Neural progenitor cell (in vitro differentiated cells): ENCODE results near the gene FZD8. TPM values are rescaled to one million over a fixed set of nuclear protein-coding genes. Genes with fewer than 3 reads are reported as not detected.
A peak's percentile ranks its signal among the peaks of the same experiment; 100 is the strongest.

Experiments
- DNase-seq: peaks from one replicate; pipeline ENCODE4 v3.0.0-alpha.2; 2016; ENCODE audit warnings: low spot score
- H2AFZ ChIP-seq: fragments of 200-600 bp; sonication (generic); replicated peaks from 2 replicates; pipeline ENCODE4 v1.6.1; 2016; ENCODE audit warnings: antibody characterized with exemption
- H3F3A ChIP-seq: fragments of 200-600 bp; sonication (generic); 2 replicates; pipeline ENCODE4 v1.6.1; 2016; ENCODE audit warnings: antibody characterized with exemption, low read depth
- H3K27ac ChIP-seq: fragments of 200-600 bp; sonication (generic); 2 replicates; pipeline ENCODE4 v1.5.1; 2016; ENCODE audit warnings: mild to moderate bottlenecking
- H3K27me3 ChIP-seq: fragments of 200-600 bp; sonication (generic); 2 replicates; pipeline ENCODE4 v1.6.1; 2016; ENCODE audit warnings: mild to moderate bottlenecking, moderate library complexity
- H3K36me3 ChIP-seq: fragments of 200-600 bp; sonication (generic); 2 replicates; pipeline ENCODE4 v1.5.1; 2016
- H3K4me1 ChIP-seq: fragments of 200-600 bp; sonication (generic); 2 replicates; pipeline ENCODE4 v1.6.1; 2016; ENCODE audit warnings: mixed run types
- H3K4me2 ChIP-seq: fragments of 200-600 bp; sonication (generic); 2 replicates; pipeline ENCODE4 v1.6.1; 2016
- H3K4me3 ChIP-seq: fragments of 200-600 bp; sonication (generic); 2 replicates; pipeline ENCODE4 v1.5.1; 2016
- H3K79me2 ChIP-seq: fragments of 200-600 bp; sonication (generic); 2 replicates; pipeline ENCODE4 v1.6.1; 2016; ENCODE audit warnings: low read depth
- H3K9ac ChIP-seq: fragments of 200-600 bp; sonication (generic); 2 replicates; pipeline ENCODE4 v1.6.1; 2016
- H3K9me3 ChIP-seq: fragments of 200-600 bp; sonication (generic); 2 replicates; pipeline ENCODE4 v1.5.1; 2016; ENCODE audit warnings: low read depth
- H4K20me1 ChIP-seq: fragments of 200-600 bp; sonication (generic); 2 replicates; pipeline ENCODE4 v1.6.1; 2016; ENCODE audit warnings: low read depth
- H3K27ac Mint-ChIP-seq: 3 replicates; pipeline ENCODE4 v1.8.0; 2021; ENCODE audit warnings: mixed read lengths
- H3K27me3 Mint-ChIP-seq: 2 replicates; pipeline ENCODE4 v1.8.0; 2022; ENCODE audit warnings: low read depth, mild to moderate bottlenecking, inconsistent platforms, moderate library complexity, mixed read lengths; ENCODE audit not compliant: insufficient read depth
- H3K36me3 Mint-ChIP-seq: 3 replicates; pipeline ENCODE4 v1.8.0; 2021; ENCODE audit warnings: mixed read lengths
- H3K4me1 Mint-ChIP-seq: 3 replicates; pipeline ENCODE4 v1.8.0; 2021; ENCODE audit warnings: mixed read lengths
- H3K4me3 Mint-ChIP-seq: 3 replicates; pipeline ENCODE4 v1.8.0; 2021; ENCODE audit warnings: mild to moderate bottlenecking, moderate library complexity, mixed read lengths
- H3K9me3 Mint-ChIP-seq: 3 replicates; pipeline ENCODE4 v1.8.0; 2020; ENCODE audit warnings: mixed read lengths
- CTCF ChIP-seq: fragments of 200-600 bp; sonication (generic); IDR thresholded peaks from 2 replicates; pipeline ENCODE4 v1.5.1; 2017; ENCODE audit warnings: antibody characterized with exemption, mild to moderate bottlenecking
- EZH2 ChIP-seq: fragments of 200-600 bp; sonication (generic); IDR thresholded peaks from 2 replicates; pipeline ENCODE4 v1.6.1; 2017; ENCODE audit warnings: antibody characterized with exemption, mild to moderate bottlenecking, moderate library complexity
- EZH2phosphoT487 ChIP-seq: fragments of 200-600 bp; sonication (generic); IDR thresholded peaks from 2 replicates; pipeline ENCODE4 v1.6.1; 2017; ENCODE audit warnings: antibody characterized with exemption
- total RNA-seq: library from RNA; depleted of rRNA; stranded (reverse); fragments of >200 nt; gene quantifications from 2 replicates; pipeline ENCODE4 v1.2.3, GENCODE V29; 2015; ENCODE audit warnings: low replicate concordance

The FZD8 gene
- total RNA-seq, 1 donor from 2014 or later, result 5.0 TPM

GRCh38 chr10:35668865-35669650 lies 27.0 kb upstream of the FZD8 start:
- H3K27ac ChIP-seq, result no peak overlapping the region

GRCh38 chr10:35667971-35668370 lies 25.9 kb upstream of the FZD8 start:
- peaks cover 13% of the 10 kb centered on the region for H3K9me3 Mint-ChIP-seq
- no peak overlapping the region for H3K4me3 Mint-ChIP-seq

More at GRCh38 chr10:35668865-35669650, 27.0 kb upstream of the FZD8 start:
- no peak for TF ChIP-seq EZH2phosphoT487
- no peak for TF ChIP-seq EZH2
- TF ChIP-seq CTCF, result no peak
- DNase-seq, result no peak
- H3K4me1 Mint-ChIP-seq, result peaks cover 27% of the 10 kb centered on the region
- H3K36me3 ChIP-seq, result no peaks in the 10 kb centered on the region
- no peak overlapping the region for H3K4me2 ChIP-seq
- H3K27me3 ChIP-seq, result no peaks in the 10 kb centered on the region
- H3F3A ChIP-seq, result no peaks in the 10 kb centered on the region
- H4K20me1 ChIP-seq, result no peaks in the 10 kb centered on the region
- H2AFZ ChIP-seq, result no peak overlapping the region
- H3K9me3 Mint-ChIP-seq, result peaks cover 13% of the 10 kb centered on the region
- peaks cover 5% of the 10 kb centered on the region for H3K36me3 Mint-ChIP-seq
- H3K4me3 ChIP-seq, result no peak overlapping the region
- H3K9ac ChIP-seq, result no peak overlapping the region
- H3K27ac Mint-ChIP-seq, result no peak overlapping the region
- peaks cover 21% of the 10 kb centered on the region for H3K27me3 Mint-ChIP-seq
- H3K4me1 ChIP-seq, result peaks cover 19% of the 10 kb centered on the region
- H3K4me3 Mint-ChIP-seq, result peak overlapping the region; percentile 50
- no peaks in the 10 kb centered on the region for H3K79me2 ChIP-seq
- H3K9me3 ChIP-seq, result no peaks in the 10 kb centered on the region

GRCh38 chr10:35667270-35667889 lies 25.3 kb upstream of the FZD8 start:
- no peak for DNase-seq
- no peaks in the 10 kb centered on the region for H3K27me3 ChIP-seq
- no peak overlapping the region for H3K9ac ChIP-seq
- H3K36me3 ChIP-seq, result no peaks in the 10 kb centered on the region
- peaks cover 20% of the 10 kb centered on the region for H3K4me1 ChIP-seq
- Mint-ChIP-seq H3K9me3 (peaks cover 13% of the 10 kb centered on the region), H3K27me3 (peaks cover 21% of the 10 kb centered on the region), H3K36me3 (peaks cover 5% of the 10 kb centered on the region), H3K4me3 (peak overlapping the region; percentile 44), H3K4me1 (peaks cover 27% of the 10 kb centered on the region), H3K27ac (peak overlapping the region; percentile 8)
- H2AFZ ChIP-seq, result no peak overlapping the region
- no peak overlapping the region for H3K27ac ChIP-seq
- no peaks in the 10 kb centered on the region for H3K79me2 ChIP-seq
- H3F3A ChIP-seq, result no peaks in the 10 kb centered on the region
- no peak overlapping the region for H3K4me2 ChIP-seq
- H3K9me3 ChIP-seq, result no peaks in the 10 kb centered on the region
- H3K4me3 ChIP-seq, result no peak overlapping the region
- no peaks in the 10 kb centered on the region for H4K20me1 ChIP-seq
- TF ChIP-seq EZH2phosphoT487 (no peak), EZH2 (no peak), CTCF (no peak)

More at GRCh38 chr10:35667971-35668370, 25.9 kb upstream of the FZD8 start:
- H3K4me2 ChIP-seq, result no peak overlapping the region
- H3F3A ChIP-seq, result no peaks in the 10 kb centered on the region
- Mint-ChIP-seq H3K27me3 (peaks cover 21% of the 10 kb centered on the region), H3K36me3 (peaks cover 5% of the 10 kb centered on the region), H3K4me1 (peaks cover 27% of the 10 kb centered on the region), H3K27ac (peak overlapping the region; percentile 8)
- H3K4me3 ChIP-seq, result no peak overlapping the region
- no peaks in the 10 kb centered on the region for H4K20me1 ChIP-seq
- no peaks in the 10 kb centered on the region for H3K27me3 ChIP-seq
- H3K9me3 ChIP-seq, result no peaks in the 10 kb centered on the region
- no peak for DNase-seq
- no peaks in the 10 kb centered on the region for H3K36me3 ChIP-seq
- no peak overlapping the region for H3K27ac ChIP-seq
- no peak overlapping the region for H3K9ac ChIP-seq
- TF ChIP-seq EZH2 (no peak), EZH2phosphoT487 (no peak), CTCF (no peak)
- peaks cover 20% of the 10 kb centered on the region for H3K4me1 ChIP-seq
- H3K79me2 ChIP-seq, result no peaks in the 10 kb centered on the region
- no peak overlapping the region for H2AFZ ChIP-seq
